GM12878 (cell line): ENCODE measurements around the gene TIGD4. TPM values are rescaled to one million over a fixed set of nuclear protein-coding genes. Genes with fewer than 3 reads are reported as not detected.

ENCODE experiments used
- ATAC-seq: fragments of 200-7000 bp; cut with Tn5 transposase; 3 replicates; pipeline ENCODE4 v1.9.1; 2020; ENCODE audit warnings: mild to moderate bottlenecking, moderate library complexity
- BruUV-seq: library from RNA; stranded (reverse); fragments of 400-500 nt; replicated peaks from 2 replicates; lab custom pipeline; 2021; lab: Mats Ljungman, UMichigan
- CTCF ChIA-PET: fragments of 300-600 bp; sonication (Branson Sonifier 250); formaldehyde crosslinking; extraction: SDS; loops from one replicate; lab custom pipeline; 2021; ENCODE audit warnings: inconsistent platforms; lab: Yijun Ruan, JAX
- POLR2A ChIA-PET: fragments of 350-600 bp; formaldehyde crosslinking; extraction: SDS; loops from one replicate; lab custom pipeline; 2021; ENCODE audit warnings: inconsistent platforms; lab: Charles Lee
- RAD21 ChIA-PET: fragments of 300-600 bp; sonication (Branson Sonifier 250); formaldehyde crosslinking; loops from one replicate; lab custom pipeline; 2023; ENCODE audit warnings: antibody characterized with exemption; ENCODE audit not compliant: unreplicated experiment; lab: Charles Lee
- SMC1A ChIA-PET: fragments of 300-600 bp; sonication (Branson Sonifier 250); formaldehyde crosslinking; loops from one replicate; lab custom pipeline; 2023; ENCODE audit not compliant: unreplicated experiment, uncharacterized antibody; lab: Charles Lee
- DNase-seq: peaks from one replicate; pipeline ENCODE4 v3.0.0-alpha.2; 2011; ENCODE audit warnings: low read depth, low spot score
- FAIRE-seq: peaks from 3 replicates; lab custom pipeline; 2011; peaks lifted over from hg19 to GRCh38; lab: Jason Lieb, UNC
- H2AFZ ChIP-seq: 2 replicates; pipeline ENCODE4 v1.6.0; 2011; ENCODE audit warnings: low read depth, low read length, control low read depth; ENCODE audit not compliant: control insufficient read depth
- H3K27ac ChIP-seq: 2 replicates; pipeline ENCODE4 v1.5.1; 2011; ENCODE audit warnings: control low read depth; ENCODE audit not compliant: control insufficient read depth, insufficient read depth
- H3K27me3 ChIP-seq, 2 experiments: replicated peaks in 1 of 2; 2 replicates each; pipeline versions ENCODE4 v1.6.0 to v1.6.1; 2011; ENCODE audit warnings: low read length in 1 of 2; ENCODE audit not compliant: control insufficient read depth in 2 of 2, insufficient read depth in 2 of 2
- H3K36me3 ChIP-seq, 2 experiments: 2 replicates each; pipeline ENCODE4 v1.5.1; 2011; ENCODE audit warnings: low read length in 1 of 2; ENCODE audit not compliant: control insufficient read depth in 2 of 2, insufficient read depth in 2 of 2
- H3K4me1 ChIP-seq: 2 replicates; pipeline ENCODE4 v1.6.1; 2011; ENCODE audit warnings: mild to moderate bottlenecking, low read length, moderate library complexity, mixed read lengths; ENCODE audit not compliant: control insufficient read depth, insufficient read depth
- H3K4me2 ChIP-seq: 2 replicates; pipeline ENCODE4 v1.6.0; 2011; ENCODE audit warnings: control low read depth; ENCODE audit not compliant: control insufficient read depth, insufficient read depth
- H3K4me3 ChIP-seq: fragments of 200-600 bp; sonication (generic); 2 replicates; pipeline ENCODE4 v1.5.1; 2016
- H3K79me2 ChIP-seq: 2 replicates; pipeline ENCODE4 v1.6.0; 2011; ENCODE audit warnings: low read length; ENCODE audit not compliant: control insufficient read depth, insufficient read depth
- H3K9ac ChIP-seq: 2 replicates; pipeline ENCODE4 v1.8.0; 2011; ENCODE audit warnings: low read length, control low read depth, mixed read lengths; ENCODE audit not compliant: control insufficient read depth, insufficient read depth
- H3K9me3 ChIP-seq: replicated peaks from 3 replicates; pipeline ENCODE4 v1.5.1; 2011; ENCODE audit warnings: mild to moderate bottlenecking, low read length; ENCODE audit not compliant: control insufficient read depth, insufficient read depth
- H4K20me1 ChIP-seq: 2 replicates; pipeline ENCODE4 v1.6.0; 2011; ENCODE audit not compliant: control insufficient read depth, insufficient read depth
- BMI1 ChIP-seq: fragments of 450-650 bp; IDR thresholded peaks from 2 replicates; pipeline ENCODE4 v1.6.1; 2016; ENCODE audit warnings: mild to moderate bottlenecking, moderate library complexity, borderline replicate concordance
- CEBPB ChIP-seq, 2 experiments: fragments of 150-350 bp in 1 of 2; IDR thresholded peaks; 2 replicates each; pipeline ENCODE4 v1.6.1; 2012 to 2014; ENCODE audit warnings: low read depth in 2 of 2, low read length in 2 of 2, borderline replicate concordance in 1 of 2, inconsistent platforms in 1 of 2
- CHD1 ChIP-seq: IDR thresholded peaks from 2 replicates; pipeline ENCODE4 v1.6.1; 2012; ENCODE audit warnings: low read depth, low read length, improper control_type of control experiment
- FOXK2 ChIP-seq: fragments of 450-650 bp; IDR thresholded peaks from 2 replicates; pipeline ENCODE4 v1.6.1; 2017; ENCODE audit warnings: mild to moderate bottlenecking, moderate library complexity
- NR2C1 ChIP-seq: fragments of 450-650 bp; IDR thresholded peaks from 2 replicates; pipeline ENCODE4 v1.6.1; 2017; ENCODE audit warnings: antibody characterized with exemption, mild to moderate bottlenecking, moderate library complexity
- PAX5 ChIP-seq: IDR thresholded peaks from 2 replicates; pipeline ENCODE4 v1.6.1; 2011; ENCODE audit warnings: low read depth, low read length, borderline replicate concordance
- PBX3 ChIP-seq: IDR thresholded peaks from 2 replicates; pipeline ENCODE4 v1.6.1; 2011; ENCODE audit warnings: mild to moderate bottlenecking, low read depth, low read length, moderate library complexity; ENCODE audit not compliant: insufficient replicate concordance
- PRDM15 ChIP-seq: fragments of 450-650 bp; formaldehyde crosslinking; IDR thresholded peaks from 2 replicates; pipeline ENCODE4 v1.4.0; 2020; ENCODE audit warnings: mild to moderate bottlenecking, moderate library complexity
- RAD21 ChIP-seq: IDR thresholded peaks from 2 replicates; pipeline ENCODE4 v1.6.1; 2011; ENCODE audit warnings: mild to moderate bottlenecking, low read depth, low read length, moderate library complexity; ENCODE audit not compliant: insufficient read depth
- RELA ChIP-seq: fragments of 450-650 bp; IDR thresholded peaks from 2 replicates; pipeline ENCODE4 v1.8.0; 2014; ENCODE audit warnings: borderline replicate concordance; ENCODE audit not compliant: partially characterized antibody
- RFX5 ChIP-seq: IDR thresholded peaks from 2 replicates; pipeline ENCODE4 v1.6.1; 2011; ENCODE audit warnings: low read depth, low read length, improper control_type of control experiment
- SMAD1 ChIP-seq: fragments of 450-650 bp; IDR thresholded peaks from 2 replicates; pipeline ENCODE4 v1.6.1; 2018; ENCODE audit warnings: mild to moderate bottlenecking, low read depth; ENCODE audit not compliant: partially characterized antibody
- TCF7 ChIP-seq: IDR thresholded peaks from 2 replicates; pipeline ENCODE4 v1.6.1; 2014; ENCODE audit warnings: antibody characterized with exemption, borderline replicate concordance
- USF1 ChIP-seq: IDR thresholded peaks from 2 replicates; pipeline ENCODE4 v1.6.1; 2011; ENCODE audit warnings: borderline replicate concordance, low read depth, mild to moderate bottlenecking, moderate library complexity, mixed read lengths, low read length; ENCODE audit not compliant: insufficient read depth; ENCODE audit errors: extremely low read length
- ZBTB33 ChIP-seq: fragments of 450-650 bp; IDR thresholded peaks from 2 replicates; pipeline ENCODE4 v1.6.1; 2017; ENCODE audit warnings: mild to moderate bottlenecking
- WGBS: methylation state at CpG from one replicate; pipeline ENCODE4 v1.1.6; 2016; ENCODE audit warnings: low lambda C conversion rate; ENCODE audit not compliant: insufficient replicate concordance, insufficient coverage; ENCODE audit errors: missing lambda C conversion rate; 5-methylcytosine and 5-hydroxymethylcytosine counted together
- in situ Hi-C: fragments of 300-500 bp; cut with MboI; formaldehyde crosslinking; loops from 9 replicates; pipeline ENCODE4 v1.14.3; 2018; ENCODE audit warnings: mixed read lengths
- intact Hi-C: fragments of 100-400 bp; cut with micrococcal nuclease; formaldehyde crosslinking; loops from one replicate; pipeline ENCODE4 v1.14.2; 2022; ENCODE audit not compliant: unreplicated experiment
- polyA plus RNA-seq, 11 experiments: library from polyadenylated mRNA; depleted of rRNA in 4 of 11; unstranded in 6 of 11; stranded (reverse) in 5 of 11; fragments of >200 nt; fragmentation: Nextera tagmentation in 4 of 11; fragmentation: Illumina TruSeq in 1 of 11; extraction: Ambion mirVana in 4 of 11; extraction: Trizol in 1 of 11; gene quantifications; 1 replicate in 1 of 11; 2 replicates in 10 of 11; pipeline versions ENCODE4 v1.2.1 to v1.2.3, GENCODE V29; 2011 to 2016; ENCODE audit warnings: inconsistent platforms in 2 of 11, missing spikeins in 2 of 11, low read depth in 1 of 11
- total RNA-seq, 4 experiments: library from RNA; depleted of rRNA in 3 of 4; stranded (reverse); fragments of >200 nt in 3 of 4; fragmentation: Illumina TruSeq in 1 of 4; extraction: Trizol in 1 of 4; gene quantifications; 2 replicates each; pipeline versions ENCODE4 v1.2.1 to v1.2.3, GENCODE V29; 2013 to 2021

Gene TIGD4
- total and polyA plus RNA-seq, 10 of the 15 experiments (the other 5 are each of a cell fraction or from before 2014, with no cell fraction given), result 0.20 to 1.6 (median 0.48) TPM

GRCh38 chr4:152776352-152776751, 3.2 kb downstream of the TIGD4 start (continued):
- TF ChIP-seq PRDM15 (CRISPR knock-in tag), result no peak

- 0% methylated on average over 1 of the region's 1 CpG for WGBS
- no peak overlapping the region for H2AFZ ChIP-seq
- FAIRE-seq (no peak), ATAC-seq (no peak), DNase-seq (no peak)
- no peak overlapping the region for H3K4me3 ChIP-seq
- intact Hi-C loops (no loop called here), in situ Hi-C loops (no loop called here)
- no peaks in the 10 kb centered on the region for H3K36me3 ChIP-seq
- H3K4me1 ChIP-seq, result peaks cover 11% of the 10 kb centered on the region
- ChIA-PET POLR2A (no interaction called here), RAD21 (no interaction called here), CTCF (interaction anchor here (0.6 to 0.9 kb wide), 2 partner anchors 13 to 43 kb away, joined by 3 to 5 read pairs; no protein-coding TSS in a partner anchor), SMC1A (interaction anchor here (0.8 kb wide), 1 partner anchor 39 kb away, joined by 3 read pairs; no protein-coding TSS in a partner anchor)
- H3K9ac ChIP-seq, result no peak overlapping the region
- no peaks in the 10 kb centered on the region for H3K9me3 ChIP-seq
- peaks cover 1% of the 10 kb centered on the region; the same call in 1 of the 2 replicates for H3K79me2 ChIP-seq
- H3K4me2 ChIP-seq, result no peak overlapping the region
- H3K27ac ChIP-seq, result no peak overlapping the region
- no peaks in the 10 kb centered on the region for H3K27me3 ChIP-seq
- H4K20me1 ChIP-seq, result no peaks in the 10 kb centered on the region
- BruUV-seq, result no TSS peak
- TF ChIP-seq SMAD1 (no peak), FOXK2 (no peak), BMI1 (no peak), CHD1 (no peak), USF1 (no peak), PAX5 (no peak), RAD21 (no peak), NR2C1 (no peak), PBX3 (no peak), RFX5 (no peak), CEBPB (IDR thresholded peaks at IDR 0.05; ENCODE audit: borderline replicate concordance in 1 of 2, low read depth in 2 of 2, low read length in 2 of 2) (no peak), TCF7 (no peak), ZBTB33 (no peak), RELA (no peak)
Observed at GRCh38 chr4:152773953-152774352, 5.6 kb downstream of the TIGD4 start.
